NCI-H1105 (cell line): Measurements from ENCODE around the gene OMP.

Source experiments
- DNase-seq: peaks from one replicate; lab custom pipeline; 2025; lab: John Stamatoyannopoulos, UW

The OMP gene

GRCh38 chr11:77104727-77105126, 2.1 kb downstream of the OMP start:
- no peak for DNase-seq

- no peak for DNase-seq
Measured at GRCh38 chr11:77106321-77106720, 3.7 kb downstream of the OMP start.

- no peak for DNase-seq
Measured at GRCh38 chr11:77106759-77107158, 4.1 kb downstream of the OMP start.

- DNase-seq = no peak
Measured at GRCh38 chr11:77107950-77108349, 5.3 kb downstream of the OMP start.

DNA sequence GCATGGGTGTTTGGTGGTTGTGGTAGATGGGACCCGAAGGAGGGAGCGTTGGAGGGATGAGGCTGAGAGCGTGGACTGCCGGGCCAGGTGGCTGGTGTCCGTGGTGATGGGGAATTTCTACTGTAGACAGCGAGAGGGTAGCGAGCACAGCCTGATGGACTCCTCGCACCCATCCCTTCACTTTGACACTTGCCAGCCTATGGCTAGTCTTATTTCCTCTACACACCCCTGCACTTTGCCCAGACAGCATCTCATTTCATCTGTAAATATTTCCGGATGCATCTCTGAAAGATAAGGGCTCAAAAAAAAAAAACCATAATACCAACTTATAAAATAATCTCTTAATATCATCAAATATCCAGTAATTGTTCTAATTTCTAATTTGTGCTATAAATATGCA, 5.8 kb downstream of the OMP start:
- DNase-seq = no peak

- DNase-seq = peak; percentile 90
Measured at GRCh38 chr11:77109236-77110019, 6.8 kb downstream of the OMP start.

DNA sequence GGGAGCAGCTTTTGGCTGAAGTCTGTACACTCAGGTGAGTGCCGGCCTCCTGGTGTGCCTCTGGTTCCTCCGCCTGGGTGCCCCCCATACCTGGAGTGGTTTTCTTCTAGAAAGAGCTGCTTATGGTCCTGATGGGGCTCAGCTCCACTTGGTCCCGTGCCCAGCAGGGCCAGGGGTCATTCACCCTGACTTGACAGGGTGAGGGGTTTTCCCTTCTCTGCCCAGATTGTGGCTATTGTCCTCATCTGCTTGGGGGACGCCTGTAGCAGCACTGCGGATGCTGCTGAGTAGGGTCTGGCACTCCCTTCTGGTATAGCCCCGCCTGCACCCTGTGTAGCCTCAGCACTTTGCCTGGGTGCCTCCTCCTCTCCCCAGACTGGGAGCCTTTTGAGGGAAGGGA, 8.2 kb downstream of the OMP start:
- no peak for DNase-seq

GRCh38 chr11:77111277-77111676, 8.6 kb downstream of the OMP start:
- no peak for DNase-seq

- no peak for DNase-seq
Measured at GRCh38 chr11:77111946-77112345, 9.3 kb downstream of the OMP start.

GRCh38 chr11:77112641-77113381, 10.2 kb downstream of the OMP start:
- no peak for DNase-seq

DNA sequence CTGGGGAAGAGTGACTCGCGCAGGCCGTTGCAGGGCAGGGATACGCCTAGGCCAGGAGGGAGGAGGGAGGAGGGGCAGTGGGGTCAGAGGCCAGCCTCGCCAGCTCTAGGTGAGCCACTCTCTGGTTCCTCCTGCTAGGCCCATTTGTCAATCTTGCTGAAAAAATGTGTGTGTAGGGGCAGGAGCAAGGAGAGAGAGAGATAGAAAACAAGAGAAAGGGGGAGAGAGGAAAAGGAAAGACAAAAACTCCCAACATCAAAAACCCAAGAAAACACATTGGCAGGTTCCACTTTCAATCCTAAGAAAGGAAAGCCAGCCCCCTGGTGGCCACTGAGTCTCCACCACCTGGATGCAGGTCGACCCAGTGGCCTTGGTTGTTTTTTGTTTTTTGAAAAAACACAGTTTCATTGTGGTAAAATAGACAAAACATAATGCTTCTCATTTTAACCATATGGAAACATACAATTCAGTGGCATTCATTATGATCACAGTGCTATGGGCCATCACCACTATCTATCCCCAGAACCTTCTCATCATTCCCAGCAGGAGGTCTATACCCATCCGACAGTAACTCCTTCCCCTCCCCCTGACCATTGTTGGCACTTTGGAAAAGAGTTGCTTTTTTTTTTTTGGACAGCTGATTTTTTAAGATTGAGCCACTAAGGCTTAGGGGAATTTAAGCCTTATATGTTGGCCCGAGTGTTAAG, 10.9 kb downstream of the OMP start:
- DNase-seq = peak; percentile 45

GRCh38 chr11:77114089-77114463, 11.4 kb downstream of the OMP start:
- no peak for DNase-seq

DNA sequence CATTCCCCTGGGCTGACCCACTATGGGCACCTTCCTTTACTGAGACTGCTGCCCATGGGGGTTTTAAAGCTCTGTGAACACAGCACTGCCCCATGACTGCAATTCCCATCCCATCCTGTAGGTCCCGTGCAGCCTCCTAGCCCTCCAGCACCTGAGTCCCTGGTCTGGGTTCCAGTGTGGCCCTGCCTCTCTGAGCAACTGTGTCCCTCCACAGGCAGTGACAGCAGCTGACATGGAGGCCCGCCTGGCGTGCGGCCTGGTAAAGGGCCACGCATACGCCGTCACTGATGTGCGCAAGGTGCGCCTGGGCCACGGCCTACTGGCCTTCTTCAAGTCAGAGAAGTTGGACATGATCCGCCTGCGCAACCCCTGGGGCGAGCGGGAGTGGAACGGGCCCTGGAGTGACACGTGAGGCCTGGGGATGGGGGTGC, 12.6 kb downstream of the OMP start:
- DNase-seq = no peak

DNA sequence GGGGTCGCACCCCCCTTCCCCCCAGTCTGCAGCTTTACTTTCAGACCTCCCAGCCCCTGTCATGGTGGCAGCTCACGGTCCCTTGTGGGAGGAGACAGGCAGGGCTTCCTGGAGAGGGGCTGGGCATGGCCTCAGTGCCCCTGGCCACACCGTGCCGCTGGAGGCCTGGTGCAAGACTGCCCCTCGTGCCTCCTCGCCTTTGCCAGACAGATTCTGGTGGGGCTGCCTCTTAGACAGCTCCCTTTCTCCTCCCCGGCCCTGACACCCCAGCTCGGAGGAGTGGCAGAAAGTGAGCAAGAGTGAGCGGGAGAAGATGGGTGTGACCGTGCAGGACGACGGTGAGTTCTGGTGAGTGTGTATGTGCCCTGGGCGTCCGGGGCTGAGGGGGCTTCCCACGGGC, 13.3 kb downstream of the OMP start:
- DNase-seq = no peak

DNA sequence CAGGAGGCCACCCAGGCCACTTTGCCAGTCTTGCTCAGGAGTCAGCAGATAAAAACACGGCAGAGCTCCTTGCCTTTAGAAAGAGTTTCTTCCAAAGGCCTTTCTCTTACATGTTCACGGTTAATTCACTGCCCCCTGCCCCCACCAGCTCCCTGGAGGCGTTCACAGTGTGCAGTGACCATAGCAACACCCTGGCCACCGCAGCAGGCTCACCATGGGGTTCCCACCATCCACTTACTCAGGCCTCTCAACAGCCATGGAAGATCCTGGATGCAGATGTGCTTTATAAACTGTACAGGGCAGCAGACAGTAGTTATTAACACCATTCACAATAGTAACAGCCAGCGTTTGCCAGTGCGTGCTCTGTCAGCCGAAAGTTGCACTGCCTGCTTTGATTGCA, 14.9 kb downstream of the OMP start:
- DNase-seq = no peak

DNA sequence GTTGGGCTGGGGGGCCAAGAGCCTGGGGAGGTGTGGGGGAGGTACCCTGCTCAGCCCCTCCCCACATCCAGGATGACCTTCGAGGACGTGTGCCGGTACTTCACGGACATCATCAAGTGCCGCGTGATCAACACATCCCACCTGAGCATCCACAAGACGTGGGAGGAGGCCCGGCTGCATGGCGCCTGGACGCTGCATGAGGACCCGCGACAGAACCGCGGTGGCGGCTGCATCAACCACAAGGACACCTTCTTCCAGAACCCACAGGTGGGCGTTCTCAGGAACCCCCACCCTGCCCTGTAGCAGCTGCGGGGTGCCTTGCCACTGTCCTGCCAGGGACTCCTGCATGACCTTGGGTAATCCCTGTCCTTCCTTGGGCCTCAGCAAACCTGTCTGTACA, 15.4 kb downstream of the OMP start:
- DNase-seq = no peak

GRCh38 chr11:77118971-77119370, 16.3 kb downstream of the OMP start:
- no peak for DNase-seq

DNA sequence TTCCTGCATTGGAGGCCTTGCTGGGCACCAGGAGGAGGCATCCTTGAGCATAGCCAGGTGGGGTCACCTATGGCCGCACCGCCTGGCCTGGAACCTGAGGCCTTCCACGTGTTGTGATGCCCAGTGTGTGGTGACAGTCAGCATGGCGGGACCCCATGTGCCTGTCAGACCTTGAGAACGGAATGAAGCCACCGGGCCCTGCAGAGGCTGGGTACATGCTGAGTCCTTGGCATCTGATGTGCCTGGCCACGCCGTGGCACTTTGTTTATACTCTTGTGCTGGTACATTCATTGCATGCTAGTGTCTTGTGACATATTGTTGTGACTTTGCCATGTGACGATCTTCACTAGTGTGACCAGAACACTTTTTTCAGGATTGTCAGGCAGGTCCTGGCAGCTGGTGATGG, 16.9 kb downstream of the OMP start:
- DNase-seq = no peak

DNA sequence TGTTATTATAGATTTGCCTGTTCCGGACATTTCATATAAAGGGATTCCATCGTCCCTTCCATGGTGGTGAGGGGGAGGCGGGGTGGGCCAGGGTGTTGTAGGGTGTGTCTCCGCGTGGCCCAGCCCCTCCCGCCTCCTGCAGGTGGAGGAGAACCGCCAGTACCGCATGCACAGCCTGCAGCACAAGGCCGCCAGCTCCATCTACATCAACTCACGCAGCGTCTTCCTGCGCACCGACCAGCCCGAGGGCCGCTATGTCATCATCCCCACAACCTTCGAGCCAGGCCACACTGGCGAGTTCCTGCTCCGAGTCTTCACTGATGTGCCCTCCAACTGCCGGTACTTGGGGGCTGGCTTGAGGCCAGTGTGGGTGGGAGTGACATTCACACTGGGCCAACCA, 17.9 kb downstream of the OMP start:
- no peak for DNase-seq

DNA sequence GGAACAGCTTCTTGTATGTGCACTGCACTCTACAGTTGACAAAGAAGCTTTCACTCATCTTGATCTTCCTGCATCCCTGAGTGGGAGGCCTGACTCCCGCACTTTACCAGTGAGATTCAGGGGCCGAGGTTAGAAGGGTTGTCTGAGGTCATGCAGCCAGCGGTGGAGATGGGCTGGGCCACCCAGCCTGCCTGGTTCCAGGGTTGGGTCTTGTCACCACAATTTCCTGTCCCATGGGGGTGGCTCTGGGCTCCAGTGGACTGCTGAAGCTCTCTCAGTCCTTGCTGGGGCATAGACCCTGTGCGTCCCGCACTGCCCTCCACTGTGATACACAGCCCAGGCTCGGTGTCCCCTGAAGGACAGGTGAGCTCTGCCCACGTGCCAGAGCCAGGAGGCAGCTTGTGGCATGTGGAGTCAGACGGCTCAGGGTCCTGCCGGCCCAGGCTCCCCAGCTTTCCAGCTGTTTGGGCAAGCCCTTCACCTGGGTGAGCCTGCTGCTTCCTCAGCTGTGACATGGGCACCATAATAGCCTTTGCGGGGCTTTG, 18.5 kb downstream of the OMP start:
- no peak for DNase-seq

- no peak for DNase-seq
Measured at GRCh38 chr11:77121876-77122575, 19.4 kb downstream of the OMP start.

DNA sequence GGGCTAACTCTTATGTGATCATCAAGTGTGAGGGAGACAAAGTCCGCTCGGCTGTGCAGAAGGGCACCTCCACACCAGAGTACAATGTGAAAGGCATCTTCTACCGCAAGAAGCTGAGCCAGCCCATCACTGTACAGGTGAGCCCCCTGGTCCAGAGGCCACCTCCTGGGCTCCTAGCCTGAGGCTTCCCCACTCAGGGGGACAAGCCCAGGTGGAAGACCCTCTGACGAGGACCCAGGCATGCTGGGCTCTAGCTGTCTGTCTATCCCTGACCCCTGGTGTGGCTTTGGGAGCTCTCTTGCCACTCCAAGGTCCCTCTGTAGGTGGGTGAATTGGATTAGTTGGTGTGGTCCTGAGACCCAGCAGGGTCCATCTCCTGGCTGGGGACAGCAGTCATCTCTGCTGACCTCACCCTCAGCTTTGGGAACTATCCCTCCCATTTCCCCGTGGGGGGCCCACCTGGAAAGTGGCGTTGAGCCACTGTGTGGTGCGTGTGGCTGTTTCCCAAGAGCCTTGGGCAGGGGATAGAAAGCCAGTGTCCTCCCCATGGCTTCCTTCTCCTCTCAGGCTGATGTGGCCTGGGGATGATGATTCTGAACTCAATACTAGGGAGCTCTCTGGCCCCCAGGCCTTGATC, 20.1 kb downstream of the OMP start:
- no peak for DNase-seq
